Adrenal gland (tissue), 5 donors: Measurements from ENCODE around the gene FBXO3.

ENCODE experiments used
- POLR2A ChIP-seq, 2 donors: fragments of 450-650 bp; IDR thresholded peaks; one replicate each; pipeline ENCODE4 v1.6.1; 2017; ENCODE audit warnings: antibody characterized with exemption in 2 of 2, mild to moderate bottlenecking in 2 of 2, moderate library complexity in 1 of 2
- TF ChIP-seq, protein P1 (sequence below), 6 experiments: fragments of 450-650 bp in 4 of 6; fragments of 200-600 bp in 2 of 6; sonication (generic) in 1 of 6; IDR thresholded peaks; 1 replicate in 5 of 6; 2 replicates in 1 of 6; pipeline versions ENCODE4 v1.5.1 to v1.8.0; 2016 to 2021; ENCODE audit warnings: antibody characterized with exemption in 6 of 6, mild to moderate bottlenecking in 2 of 6, moderate library complexity in 1 of 6
- donor health status: DM: no; HTN: no; CAD: no.

DNA sequence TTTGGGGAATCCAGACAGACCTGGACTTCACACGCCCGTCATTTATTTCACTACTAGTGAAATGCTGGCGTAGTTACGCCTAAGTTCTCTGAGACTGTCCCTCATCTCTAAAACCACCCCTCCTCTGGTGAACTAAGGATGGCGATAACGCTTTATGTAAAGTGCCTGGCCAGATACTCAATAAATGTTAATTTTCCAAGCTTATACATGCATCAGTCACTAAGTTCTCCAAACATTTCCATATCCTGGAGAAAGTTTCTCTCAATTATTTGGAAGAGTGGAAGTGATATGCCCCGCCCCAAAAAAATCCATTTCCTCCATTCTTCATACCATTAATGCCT is 1.1 kb upstream of the FBXO3 start:
- TF ChIP-seq, protein P1, sequence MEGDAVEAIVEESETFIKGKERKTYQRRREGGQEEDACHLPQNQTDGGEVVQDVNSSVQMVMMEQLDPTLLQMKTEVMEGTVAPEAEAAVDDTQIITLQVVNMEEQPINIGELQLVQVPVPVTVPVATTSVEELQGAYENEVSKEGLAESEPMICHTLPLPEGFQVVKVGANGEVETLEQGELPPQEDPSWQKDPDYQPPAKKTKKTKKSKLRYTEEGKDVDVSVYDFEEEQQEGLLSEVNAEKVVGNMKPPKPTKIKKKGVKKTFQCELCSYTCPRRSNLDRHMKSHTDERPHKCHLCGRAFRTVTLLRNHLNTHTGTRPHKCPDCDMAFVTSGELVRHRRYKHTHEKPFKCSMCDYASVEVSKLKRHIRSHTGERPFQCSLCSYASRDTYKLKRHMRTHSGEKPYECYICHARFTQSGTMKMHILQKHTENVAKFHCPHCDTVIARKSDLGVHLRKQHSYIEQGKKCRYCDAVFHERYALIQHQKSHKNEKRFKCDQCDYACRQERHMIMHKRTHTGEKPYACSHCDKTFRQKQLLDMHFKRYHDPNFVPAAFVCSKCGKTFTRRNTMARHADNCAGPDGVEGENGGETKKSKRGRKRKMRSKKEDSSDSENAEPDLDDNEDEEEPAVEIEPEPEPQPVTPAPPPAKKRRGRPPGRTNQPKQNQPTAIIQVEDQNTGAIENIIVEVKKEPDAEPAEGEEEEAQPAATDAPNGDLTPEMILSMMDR (IDR thresholded peaks at IDR 0.05) = no peak
- TF ChIP-seq POLR2A (IDR thresholded peaks at IDR 0.05) = no peak
